ENCODE measurements around the gene TBC1D26. TPM values are rescaled to one million over a fixed set of nuclear protein-coding genes. Genes with fewer than 3 reads are reported as not detected.
"Not testable (repeated sequence)": the region's sequence is repeated elsewhere in the genome, so short reads cannot be mapped to it uniquely, and the experiment has no call there.

Gene TBC1D26
- total RNA-seq, 4 donors from 2014 or later, result 0.28 TPM; not detected in 3

DNA sequence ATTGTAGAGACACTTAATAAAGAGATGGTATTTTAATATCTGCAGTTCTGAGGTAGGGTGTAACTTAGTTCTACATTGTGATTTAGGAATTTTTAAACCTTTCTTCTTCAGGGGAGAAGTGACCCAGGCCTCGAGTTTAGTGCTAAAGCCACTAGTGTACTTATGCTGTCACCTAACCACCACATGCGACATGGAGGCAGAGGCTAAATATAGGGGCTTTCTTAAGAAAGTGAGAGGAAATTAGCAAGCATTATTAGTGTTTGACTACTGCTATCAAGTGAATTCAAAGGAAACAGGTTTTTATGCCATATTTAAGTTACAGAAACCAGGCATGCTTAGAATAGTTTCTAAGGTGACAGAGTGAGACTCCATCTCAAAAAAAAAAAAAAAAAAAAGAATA, 56.3 kb downstream of the TBC1D26 start:
- H3K4me3 ChIP-seq, H3K9me3 ChIP-seq: not testable (repeated sequence)

More for the DNA sequence above, 56.3 kb downstream of the TBC1D26 start:
- H3K36me3 ChIP-seq, H3K27me3 ChIP-seq, H3K4me1 ChIP-seq, DNase-seq, H3K27ac ChIP-seq: not testable (repeated sequence)

Small RNA genes within 50 kb of the gene (small RNA-seq; reads per million reads assigned to genes)
- gene AC015922.1, result 0 reads per million in 2 donors
- 0 reads per million in 2 donors for gene RNA5SP436

Other genes with a start within 250 kb of the TBC1D26 start
- gene TVP23C, start 168.8 kb upstream of the TBC1D26 start, total RNA-seq, result 10 to 100 TPM; 17.3 to 53.2 (median 31.0) TPM
- gene FBXW10B, start 112.6 kb upstream of the TBC1D26 start, total RNA-seq, result 1 to 10 TPM in 2 of 4 donors, under 1 TPM in 2; 0.53 to 9.9 (median 4.6) TPM
- gene TRIM16, start 48.0 kb upstream of the TBC1D26 start, total RNA-seq, result 10 to 100 TPM; 12.4 to 17.8 (median 17.2) TPM
- 10 to 100 TPM in 2 of 4 donors, 1 to 10 TPM in 2; 4.6 to 34.7 (median 7.8) TPM for gene ZNF286A, start 32.5 kb upstream of the TBC1D26 start, total RNA-seq
- 10 to 100 TPM in 2 of 4 donors, 1 to 10 TPM in 2; 7.2 to 16.5 (median 11.6) TPM for gene ADORA2B, start 212.8 kb downstream of the TBC1D26 start, total RNA-seq